Upper lobe of right lung (tissue), 1 donor: ENCODE results near the gene DBF4B. TPM values are rescaled to one million over a fixed set of nuclear protein-coding genes. Genes with fewer than 3 reads are reported as not detected.

Source experiments
- ATAC-seq: fragments of 200-7000 bp; cut with Tn5 transposase; one replicate; pipeline ENCODE4 v1.9.1; 2020; ENCODE audit warnings: mild to moderate bottlenecking, moderate library complexity
- DNase-seq: peaks from one replicate; pipeline ENCODE4 v3.0.0-alpha.2; 2020
- H3K27ac ChIP-seq: fragments of 200-600 bp; one replicate; pipeline ENCODE4 v1.8.0; 2022
- H3K27me3 ChIP-seq: fragments of 200-600 bp; one replicate; pipeline ENCODE4 v1.8.0; 2022; ENCODE audit warnings: mild to moderate bottlenecking
- H3K36me3 ChIP-seq: fragments of 200-600 bp; one replicate; pipeline ENCODE4 v1.8.0; 2022
- H3K4me1 ChIP-seq: fragments of 200-600 bp; one replicate; pipeline ENCODE4 v1.8.0; 2022
- H3K4me3 ChIP-seq: fragments of 200-600 bp; one replicate; pipeline ENCODE4 v1.8.0; 2022; ENCODE audit warnings: mild to moderate bottlenecking
- H3K9me3 ChIP-seq: fragments of 200-600 bp; one replicate; pipeline ENCODE4 v1.8.0; 2022
- CTCF ChIP-seq: fragments of 200-600 bp; IDR thresholded peaks from one replicate; pipeline ENCODE4 v1.8.0; 2022; ENCODE audit warnings: antibody characterized with exemption
- intact Hi-C: fragments of 100-400 bp; cut with DNase I; formaldehyde crosslinking; loops from one replicate; pipeline ENCODE4 v1.11.0; 2022
- long read RNA-seq: library from polyadenylated mRNA; unstranded; transcript quantifications from one replicate; pipeline ENCODE4 v2.0.0, GENCODE V29; 2021
- total RNA-seq: library from RNA; stranded (reverse); fragmentation: NEBNext Ultra II Directional; extraction: Animal tissue kit (Norgen Biotek cat#: 25700); gene quantifications from one replicate; pipeline ENCODE4 v1.2.1, GENCODE V29; 2021
- donor health status: DM: no; HTN: yes; CAD: no; lungs with severe emphysema.

DBF4B gene
- 4.5 TPM for total RNA-seq
- long read RNA-seq, partial matches to known transcripts: 0 of 4 reads
- long read RNA-seq, other reads (novel, unspliced or antisense): 4 of 4 reads

- no peak for TF ChIP-seq CTCF
- Histone ChIP-seq H3K4me1 (peaks cover 9% of the 10 kb centered on the region), H3K36me3 (no peaks in the 10 kb centered on the region), H3K27me3 (peaks cover 4% of the 10 kb centered on the region), H3K9me3 (no peaks in the 10 kb centered on the region), H3K4me3 (peak within 1 kb of the TSS; percentile 87), H3K27ac (peak within 1 kb of the TSS; percentile 78)
- DNase-seq: peak; percentile 81
- intact Hi-C loops: no loop called here
- ATAC-seq: peak; percentile 98
Observed at GRCh38 chr17:44708401-44709263, at the start of gene DBF4B. DBF4B (plus strand) TSS chr17:44708665; CDS start chr17:44708821, 156 bp downstream.

GRCh38 chr17:44661835-44662234 lies 46.6 kb upstream of the DBF4B start:
- TF ChIP-seq CTCF: no peak
- no peaks in the 10 kb centered on the region for H3K36me3 ChIP-seq
- H3K27ac ChIP-seq: no peak overlapping the region
- no peak overlapping the region for H3K4me3 ChIP-seq
- H3K9me3 ChIP-seq: no peaks in the 10 kb centered on the region
- H3K27me3 ChIP-seq: peaks cover 18% of the 10 kb centered on the region
- DNase-seq (no peak), ATAC-seq (no peak)
- no peaks in the 10 kb centered on the region for H3K4me1 ChIP-seq
- intact Hi-C loops: no loop called here

GRCh38 chr17:44663095-44663494 lies 45.4 kb upstream of the DBF4B start:
- Histone ChIP-seq H3K4me1 (no peaks in the 10 kb centered on the region), H3K9me3 (no peaks in the 10 kb centered on the region), H3K36me3 (no peaks in the 10 kb centered on the region), H3K4me3 (no peak overlapping the region), H3K27me3 (peaks cover 6% of the 10 kb centered on the region), H3K27ac (no peak overlapping the region)
- DNase-seq (no peak), ATAC-seq (no peak)
- TF ChIP-seq CTCF: no peak
- intact Hi-C loops: no loop called here

- Histone ChIP-seq H3K27ac (no peak overlapping the region), H3K4me1 (no peaks in the 10 kb centered on the region), H3K27me3 (peaks cover 6% of the 10 kb centered on the region), H3K4me3 (no peak overlapping the region), H3K9me3 (no peaks in the 10 kb centered on the region), H3K36me3 (no peaks in the 10 kb centered on the region)
- intact Hi-C loops: no loop called here
- no peak for DNase-seq
- no peak for TF ChIP-seq CTCF
- ATAC-seq: no peak
Observed at GRCh38 chr17:44664867-44665266, 43.6 kb upstream of the DBF4B start.

GRCh38 chr17:44666006-44666405 lies 42.5 kb upstream of the DBF4B start:
- no peak for ATAC-seq
- H3K4me3 ChIP-seq: no peak overlapping the region
- intact Hi-C loops: no loop called here

More at GRCh38 chr17:44666006-44666405, 42.5 kb upstream of the DBF4B start:
- Histone ChIP-seq H3K27me3 (peaks cover 6% of the 10 kb centered on the region), H3K27ac (no peak overlapping the region), H3K4me1 (no peaks in the 10 kb centered on the region), H3K9me3 (no peaks in the 10 kb centered on the region), H3K36me3 (no peaks in the 10 kb centered on the region)
- DNase-seq: no peak
- TF ChIP-seq CTCF: no peak
